Measurements from ENCODE around the gene HSPA12B. TPM values are rescaled to one million over a fixed set of nuclear protein-coding genes. Genes with fewer than 3 reads are reported as not detected.

Gene HSPA12B
- total and polyA plus RNA-seq, 7 donors = 0.69 to 10.5 (median 6.1) TPM

DNA sequence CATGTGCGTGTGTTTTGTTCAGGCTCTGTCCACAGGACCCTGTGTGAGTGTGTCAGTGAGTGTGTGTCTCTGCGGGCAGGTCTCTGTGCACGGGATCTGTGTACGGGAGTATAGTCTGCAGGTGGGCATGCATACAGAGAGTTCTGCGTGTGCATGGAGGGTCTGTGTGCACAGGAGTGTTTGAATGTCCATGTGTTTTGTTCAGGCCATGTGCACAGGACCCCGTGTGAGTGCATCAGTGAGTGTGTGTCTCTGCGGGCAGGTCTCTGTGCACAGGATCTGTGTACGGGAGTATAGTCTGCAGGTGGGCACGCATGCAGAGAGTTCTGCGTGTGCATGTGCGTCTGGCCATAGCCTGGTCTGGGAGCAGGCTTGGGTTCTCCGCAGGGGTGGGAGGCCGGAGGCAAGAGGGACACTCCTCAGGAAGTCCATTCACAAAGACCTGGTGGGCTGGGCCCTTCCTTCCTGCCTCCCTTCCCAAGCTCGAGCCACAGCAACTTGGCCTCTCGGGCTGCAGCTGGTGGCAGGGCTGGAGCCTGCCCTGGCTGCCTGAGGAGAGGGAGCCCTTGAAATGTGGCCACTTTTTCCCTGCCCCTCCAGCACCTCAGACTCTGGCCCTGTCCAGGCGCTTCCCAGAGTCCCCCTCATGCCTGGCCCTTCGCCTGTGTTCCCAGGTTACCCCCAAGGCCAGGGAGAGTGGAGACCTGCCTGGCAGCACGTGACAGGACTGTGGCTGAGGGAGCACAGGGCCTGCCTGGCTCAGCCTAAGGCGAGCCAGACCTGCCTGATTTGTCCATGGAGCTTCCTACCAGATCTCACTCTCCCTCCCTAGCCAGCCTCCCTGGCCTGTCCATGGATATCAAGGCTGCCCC, 6.8 kb downstream of the HSPA12B start:
- DNase-seq = peak; percentile 63
- TF ChIP-seq POLR2A (IDR thresholded peaks at IDR 0.05) (no peak), EP300 (IDR thresholded peaks at IDR 0.05) (no peak), POLR2AphosphoS5 (IDR thresholded peaks at IDR 0.05) (no peak)
- TF ChIP-seq, protein P1, sequence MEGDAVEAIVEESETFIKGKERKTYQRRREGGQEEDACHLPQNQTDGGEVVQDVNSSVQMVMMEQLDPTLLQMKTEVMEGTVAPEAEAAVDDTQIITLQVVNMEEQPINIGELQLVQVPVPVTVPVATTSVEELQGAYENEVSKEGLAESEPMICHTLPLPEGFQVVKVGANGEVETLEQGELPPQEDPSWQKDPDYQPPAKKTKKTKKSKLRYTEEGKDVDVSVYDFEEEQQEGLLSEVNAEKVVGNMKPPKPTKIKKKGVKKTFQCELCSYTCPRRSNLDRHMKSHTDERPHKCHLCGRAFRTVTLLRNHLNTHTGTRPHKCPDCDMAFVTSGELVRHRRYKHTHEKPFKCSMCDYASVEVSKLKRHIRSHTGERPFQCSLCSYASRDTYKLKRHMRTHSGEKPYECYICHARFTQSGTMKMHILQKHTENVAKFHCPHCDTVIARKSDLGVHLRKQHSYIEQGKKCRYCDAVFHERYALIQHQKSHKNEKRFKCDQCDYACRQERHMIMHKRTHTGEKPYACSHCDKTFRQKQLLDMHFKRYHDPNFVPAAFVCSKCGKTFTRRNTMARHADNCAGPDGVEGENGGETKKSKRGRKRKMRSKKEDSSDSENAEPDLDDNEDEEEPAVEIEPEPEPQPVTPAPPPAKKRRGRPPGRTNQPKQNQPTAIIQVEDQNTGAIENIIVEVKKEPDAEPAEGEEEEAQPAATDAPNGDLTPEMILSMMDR (IDR thresholded peaks at IDR 0.05) = no peak
- Histone ChIP-seq H3K4me1 (no peaks in the 10 kb centered on the region), H3K27me3 (no peaks in the 10 kb centered on the region), H3K4me3 (no peak overlapping the region), H3K9me3 (no peaks in the 10 kb centered on the region), H3K27ac (peak overlapping the region; percentile 27 to 59 (median 36)), H3K36me3 (no peaks in the 10 kb centered on the region)
- intact Hi-C loops (cut with DNase I) = no loop called here
- WGBS, 2 donors = 84 to 90% methylated on average over 19 of the region's 19 CpGs

- DNase-seq = no peak
- peaks cover 0 to 6% (median 2%) of the 10 kb centered on the region in 3 donors for H3K27me3 ChIP-seq
- TF ChIP-seq EP300 (IDR thresholded peaks at IDR 0.05) = no peak
- no peak for TF ChIP-seq POLR2AphosphoS5 (IDR thresholded peaks at IDR 0.05)
- TF ChIP-seq, protein P1 (IDR thresholded peaks at IDR 0.05) = no peak
- TF ChIP-seq POLR2A (IDR thresholded peaks at IDR 0.05) = no peak
- intact Hi-C loops (cut with DNase I) = no loop called here
- H3K27ac ChIP-seq = peak overlapping the region; percentile 27 to 59 (median 36)
- H3K9me3 ChIP-seq = no peaks in the 10 kb centered on the region
- peaks cover 0 to 4% (median 0%) of the 10 kb centered on the region in 4 donors for H3K4me1 ChIP-seq
- no peak overlapping the region for H3K4me3 ChIP-seq
- 76 to 79% methylated on average over 7 of the region's 7 CpGs for WGBS, 2 donors
- H3K36me3 ChIP-seq = no peaks in the 10 kb centered on the region
Observed at GRCh38 chr20:3739926-3740451, 7.5 kb downstream of the HSPA12B start.

GRCh38 chr20:3740615-3741301, 8.3 kb downstream of the HSPA12B start:
- H3K27me3 ChIP-seq = peaks cover 0 to 14% (median 9%) of the 10 kb centered on the region in 3 donors
- H3K9me3 ChIP-seq = no peaks in the 10 kb centered on the region
- peaks cover 0 to 8% (median 0%) of the 10 kb centered on the region in 4 donors for H3K4me1 ChIP-seq
- intact Hi-C loops (cut with DNase I) = no loop called here
- DNase-seq = peak; percentile 63
- H3K27ac ChIP-seq = peak overlapping the region in 1 of 4 donors; percentile 59
- no peaks in the 10 kb centered on the region for H3K36me3 ChIP-seq
- 94% methylated on average over 15 of the region's 15 CpGs for WGBS, 2 donors
- H3K4me3 ChIP-seq = no peak overlapping the region
- TF ChIP-seq, protein P1 (IDR thresholded peaks at IDR 0.05) = no peak
- TF ChIP-seq EP300 (IDR thresholded peaks at IDR 0.05) = no peak
- TF ChIP-seq POLR2A (IDR thresholded peaks at IDR 0.05) = no peak
- TF ChIP-seq POLR2AphosphoS5 (IDR thresholded peaks at IDR 0.05) = no peak

GRCh38 chr20:3741836-3742458, 9.5 kb downstream of the HSPA12B start:
- WGBS, 2 donors = 77 to 85% methylated on average over 7 of the region's 7 CpGs
- intact Hi-C loops (cut with DNase I) = no loop called here
- Histone ChIP-seq H3K36me3 (no peaks in the 10 kb centered on the region), H3K4me1 (peaks cover 0 to 8% (median 0%) of the 10 kb centered on the region in 4 donors), H3K27me3 (peaks cover 0 to 16% (median 9%) of the 10 kb centered on the region in 3 donors), H3K4me3 (no peak overlapping the region), H3K27ac (no peak overlapping the region), H3K9me3 (no peaks in the 10 kb centered on the region)
- peak; percentile 66 for DNase-seq
- TF ChIP-seq POLR2A (IDR thresholded peaks at IDR 0.05) (no peak), EP300 (IDR thresholded peaks at IDR 0.05) (no peak), POLR2AphosphoS5 (IDR thresholded peaks at IDR 0.05) (no peak)
- TF ChIP-seq, protein P1 (IDR thresholded peaks at IDR 0.05) = no peak
